Tibial nerve (tissue), 4 donors: ENCODE data around the gene EXOC2. TPM values are rescaled to one million over a fixed set of nuclear protein-coding genes. Genes with fewer than 3 reads are reported as not detected.
"Not testable (repeated sequence)": the region's sequence is repeated elsewhere in the genome, so short reads cannot be mapped to it uniquely, and the experiment has no call there.

ENCODE experiments used
- DNase-seq, 2 donors: peaks; one replicate each; pipeline ENCODE4 v3.0.0-alpha.2; 2019; ENCODE audit warnings: low spot score in 2 of 2
- H3K27ac ChIP-seq, 4 donors: fragments of 200-600 bp; sonication (generic) in 3 of 4; one replicate each; pipeline ENCODE4 v1.5.1; 2017 to 2019; ENCODE audit warnings: mild to moderate bottlenecking in 1 of 4
- H3K27me3 ChIP-seq, 2 donors: fragments of 200-600 bp; sonication (generic) in 1 of 2; one replicate each; pipeline versions ENCODE4 v1.5.1 to v1.6.0; 2017 to 2019
- H3K36me3 ChIP-seq, 3 donors: fragments of 200-600 bp; sonication (generic); one replicate each; pipeline ENCODE4 v1.5.1; 2018 to 2019
- H3K4me1 ChIP-seq, 4 donors: fragments of 200-600 bp; sonication (generic) in 3 of 4; one replicate each; pipeline ENCODE4 v1.5.1; 2017 to 2019
- H3K4me3 ChIP-seq, 4 donors: fragments of 200-600 bp; sonication (generic) in 3 of 4; one replicate each; pipeline ENCODE4 v1.5.1; 2017 to 2019; ENCODE audit warnings: mild to moderate bottlenecking in 1 of 4, moderate library complexity in 1 of 4
- H3K9me3 ChIP-seq, 4 donors: fragments of 200-600 bp; sonication (generic) in 3 of 4; one replicate each; pipeline ENCODE4 v1.5.1; 2017 to 2019
- CTCF ChIP-seq, 5 experiments: fragments of 200-600 bp in 3 of 5; fragments of 450-650 bp in 2 of 5; sonication (generic) in 3 of 5; IDR thresholded peaks; one replicate each; pipeline ENCODE4 v1.5.1; 2016 to 2019; ENCODE audit warnings: antibody characterized with exemption in 5 of 5, mild to moderate bottlenecking in 3 of 5, moderate library complexity in 2 of 5
- EP300 ChIP-seq, 2 donors: sonication (generic); formaldehyde crosslinking; IDR thresholded peaks; one replicate each; pipeline ENCODE4 v1.6.1; 2017; ENCODE audit warnings: antibody characterized with exemption in 2 of 2, mild to moderate bottlenecking in 1 of 2
- POLR2A ChIP-seq, 2 donors: fragments of 450-650 bp; IDR thresholded peaks; one replicate each; pipeline ENCODE4 v1.6.1; 2017; ENCODE audit warnings: antibody characterized with exemption in 2 of 2, mild to moderate bottlenecking in 2 of 2, moderate library complexity in 2 of 2
- WGBS, 2 donors: methylation state at CpG; one replicate each; pipeline ENCODE4 v1.1.5; 2018; 5-methylcytosine and 5-hydroxymethylcytosine counted together
- total RNA-seq, 4 donors: library from RNA; depleted of rRNA; stranded (reverse); fragments of >200 nt; gene quantifications; one replicate each; pipeline ENCODE4 v1.1.0, GENCODE V29; 2016

EXOC2 gene
- total RNA-seq, 4 donors from 2014 or later: 20.8 to 30.0 (median 24.1) TPM

GRCh38 chr6:563863-564262 lies 129.1 kb downstream of the EXOC2 start:
- Histone ChIP-seq H3K36me3 (peaks cover 0 to 64% (median 0%) of the 10 kb centered on the region in 3 donors), H3K9me3 (no peaks in the 10 kb centered on the region), H3K27me3 (no peaks in the 10 kb centered on the region), H3K4me1 (no peaks in the 10 kb centered on the region), H3K27ac (no peak overlapping the region), H3K4me3 (no peak overlapping the region)
- no peak for DNase-seq
- TF ChIP-seq CTCF (IDR thresholded peaks at IDR 0.05): no peak
- no peak for TF ChIP-seq POLR2A (IDR thresholded peaks at IDR 0.05)
- no peak for TF ChIP-seq EP300 (IDR thresholded peaks at IDR 0.05)
- whole genome bisulfite sequencing, 2 donors: 95 to 96% methylated on average over 13 of the region's 13 CpGs

GRCh38 chr6:562052-562676 lies 130.8 kb downstream of the EXOC2 start:
- WGBS, 2 donors: 62 to 66% methylated on average over 15 of the region's 15 CpGs
- Histone ChIP-seq H3K9me3 (no peaks in the 10 kb centered on the region), H3K36me3 (peaks cover 0 to 59% (median 0%) of the 10 kb centered on the region in 3 donors), H3K4me3 (no peak overlapping the region), H3K27me3 (no peaks in the 10 kb centered on the region), H3K27ac (peak overlapping the region in 2 of 4 donors; percentile 23 to 64), H3K4me1 (no peaks in the 10 kb centered on the region)
- no peak for TF ChIP-seq CTCF (IDR thresholded peaks at IDR 0.05)
- TF ChIP-seq POLR2A (IDR thresholded peaks at IDR 0.05): no peak
- no peak for TF ChIP-seq EP300 (IDR thresholded peaks at IDR 0.05)
- DNase-seq: peak in 1 of 2 donors; percentile 12

GRCh38 chr6:561335-561734 lies 131.6 kb downstream of the EXOC2 start:
- H3K27me3 ChIP-seq, H3K4me1 ChIP-seq, DNase-seq, H3K9me3 ChIP-seq, H3K4me3 ChIP-seq, H3K27ac ChIP-seq: not testable (repeated sequence)
- peaks cover 0 to 55% (median 1%) of the 10 kb centered on the region in 3 donors for H3K36me3 ChIP-seq
- 97 to 98% methylated on average over 7 of the region's 7 CpGs for WGBS, 2 donors

- Histone ChIP-seq H3K9me3 (no peaks in the 10 kb centered on the region), H3K27me3 (no peaks in the 10 kb centered on the region), H3K4me1 (no peaks in the 10 kb centered on the region), H3K27ac (no peak overlapping the region), H3K4me3 (no peak overlapping the region), H3K36me3 (peaks cover 0 to 68% (median 9%) of the 10 kb centered on the region in 3 donors)
- 78 to 89% methylated on average over 3 of the region's 3 CpGs for WGBS, 2 donors
- TF ChIP-seq EP300 (IDR thresholded peaks at IDR 0.05) (no peak), CTCF (IDR thresholded peaks at IDR 0.05) (no peak), POLR2A (IDR thresholded peaks at IDR 0.05) (no peak)
- no peak for DNase-seq
Measured at GRCh38 chr6:558959-559358, 134.0 kb downstream of the EXOC2 start.

GRCh38 chr6:558089-558488 lies 134.8 kb downstream of the EXOC2 start:
- no peak overlapping the region for H3K4me3 ChIP-seq
- H3K36me3 ChIP-seq: peaks cover 0 to 74% (median 14%) of the 10 kb centered on the region in 3 donors
- H3K9me3 ChIP-seq: no peaks in the 10 kb centered on the region
- no peaks in the 10 kb centered on the region for H3K27me3 ChIP-seq
- TF ChIP-seq EP300 (IDR thresholded peaks at IDR 0.05) (no peak), CTCF (IDR thresholded peaks at IDR 0.05) (peak in 2 of 5 experiments; percentile 5 to 11)
- no peaks in the 10 kb centered on the region for H3K4me1 ChIP-seq
- no peak overlapping the region for H3K27ac ChIP-seq
- no peak for DNase-seq
